Measurements from ENCODE around the gene GALC.

The GALC gene

DNA sequence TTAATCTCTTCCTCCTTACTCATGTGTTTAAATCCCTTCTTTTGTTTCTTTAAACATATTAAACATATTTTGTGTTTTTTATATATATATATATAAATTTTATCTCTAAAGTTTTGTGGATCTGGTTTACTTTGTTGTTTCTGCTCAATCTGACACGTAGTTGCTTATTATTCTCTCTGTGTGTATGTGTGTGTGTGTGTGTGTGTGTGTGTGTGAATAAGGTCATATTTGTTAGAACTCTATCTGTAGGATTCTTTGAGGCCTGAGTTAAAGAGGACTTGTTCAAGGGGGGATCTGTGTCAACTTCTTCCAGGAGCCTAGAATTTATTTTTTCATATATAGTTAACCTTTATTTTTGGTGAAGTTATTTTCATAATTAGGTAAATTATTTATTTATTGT, 14.6 kb upstream of the GALC start:
- no peak overlapping the region for H3K4me3 ChIP-seq (ENCODE audit: low read depth in 1 of 2, low read length in 2 of 2)
- no peaks in the 10 kb centered on the region for H3K9me3 ChIP-seq (ENCODE audit: insufficient read depth, low read length, severe bottlenecking)
- H3K4me2 ChIP-seq (ENCODE audit: insufficient read depth, low read length) = peak overlapping the region; percentile 18; the same call in 1 of the 2 replicates
- TF ChIP-seq EZH2 (IDR thresholded peaks at IDR 0.05; ENCODE audit: borderline replicate concordance, low read depth, low read length, severe bottlenecking) = no peak
- TF ChIP-seq, protein P1, sequence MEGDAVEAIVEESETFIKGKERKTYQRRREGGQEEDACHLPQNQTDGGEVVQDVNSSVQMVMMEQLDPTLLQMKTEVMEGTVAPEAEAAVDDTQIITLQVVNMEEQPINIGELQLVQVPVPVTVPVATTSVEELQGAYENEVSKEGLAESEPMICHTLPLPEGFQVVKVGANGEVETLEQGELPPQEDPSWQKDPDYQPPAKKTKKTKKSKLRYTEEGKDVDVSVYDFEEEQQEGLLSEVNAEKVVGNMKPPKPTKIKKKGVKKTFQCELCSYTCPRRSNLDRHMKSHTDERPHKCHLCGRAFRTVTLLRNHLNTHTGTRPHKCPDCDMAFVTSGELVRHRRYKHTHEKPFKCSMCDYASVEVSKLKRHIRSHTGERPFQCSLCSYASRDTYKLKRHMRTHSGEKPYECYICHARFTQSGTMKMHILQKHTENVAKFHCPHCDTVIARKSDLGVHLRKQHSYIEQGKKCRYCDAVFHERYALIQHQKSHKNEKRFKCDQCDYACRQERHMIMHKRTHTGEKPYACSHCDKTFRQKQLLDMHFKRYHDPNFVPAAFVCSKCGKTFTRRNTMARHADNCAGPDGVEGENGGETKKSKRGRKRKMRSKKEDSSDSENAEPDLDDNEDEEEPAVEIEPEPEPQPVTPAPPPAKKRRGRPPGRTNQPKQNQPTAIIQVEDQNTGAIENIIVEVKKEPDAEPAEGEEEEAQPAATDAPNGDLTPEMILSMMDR (IDR thresholded peaks at IDR 0.05; ENCODE audit: borderline replicate concordance, extremely low read depth, low read length, poor library complexity, severe bottlenecking) = no peak
- H3K79me2 ChIP-seq (ENCODE audit: insufficient read depth, low read length) = peaks cover 24% of the 10 kb centered on the region
- no peak overlapping the region for H2AFZ ChIP-seq (ENCODE audit: low read depth, low read length)
- no peaks in the 10 kb centered on the region for H4K20me1 ChIP-seq (ENCODE audit: insufficient read depth, low read length)
- no peaks in the 10 kb centered on the region for H3K27me3 ChIP-seq (ENCODE audit: insufficient read depth, low read length, poor library complexity)
- no peaks in the 10 kb centered on the region for H3K36me3 ChIP-seq (ENCODE audit: insufficient read depth, low read length)
- no peak overlapping the region for H3K9ac ChIP-seq (ENCODE audit: low read depth, low read length)
- no peak overlapping the region for H3K27ac ChIP-seq (ENCODE audit: low read length)
- peaks cover 57% of the 10 kb centered on the region for H3K4me1 ChIP-seq (ENCODE audit: insufficient read depth, low read length)
- no peak for DNase-seq
- no peak for ATAC-seq (ENCODE audit: insufficient read depth, low read depth)

DNA sequence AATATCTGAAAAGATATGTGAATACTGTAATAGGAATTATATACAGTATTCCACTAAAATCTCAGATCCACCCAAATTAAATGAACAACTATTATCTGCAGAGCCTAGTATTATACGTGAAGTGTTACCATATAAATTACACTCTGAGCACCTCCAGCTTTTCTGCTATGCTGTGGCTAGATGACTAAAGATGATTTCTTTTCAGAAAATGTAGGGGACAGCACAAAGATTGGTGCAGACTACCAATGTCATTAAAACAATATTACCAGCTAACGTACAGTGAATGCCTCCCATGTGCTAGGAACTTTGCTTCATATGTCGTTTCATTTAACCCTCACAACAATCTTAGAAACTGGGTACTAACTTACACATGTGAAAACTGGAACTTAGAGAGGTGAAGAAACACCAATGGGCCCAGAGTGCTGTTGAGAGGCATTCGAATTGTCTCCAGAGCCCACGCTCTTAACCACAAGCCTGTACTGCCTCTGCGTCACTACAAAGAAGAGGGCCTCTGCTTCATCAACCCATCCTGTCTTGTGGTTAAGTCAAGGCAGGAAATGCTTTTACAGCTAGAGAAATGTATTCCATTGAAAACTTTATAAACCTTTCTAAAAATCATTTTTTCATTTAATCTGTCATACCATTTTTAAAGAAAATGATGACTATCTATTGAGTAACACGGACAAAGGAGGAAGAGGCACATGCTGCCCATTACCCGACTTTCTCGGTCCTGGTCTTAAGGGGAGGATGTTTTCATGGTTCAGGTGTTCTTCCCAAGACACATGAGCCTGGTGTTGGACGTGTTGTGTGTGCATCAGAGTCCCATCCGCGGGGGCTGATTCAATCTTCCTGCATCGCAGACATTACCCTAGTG, 13.2 kb upstream of the GALC start:
- H3K4me1 ChIP-seq (ENCODE audit: insufficient read depth, low read length) = peaks cover 64% of the 10 kb centered on the region
- H4K20me1 ChIP-seq (ENCODE audit: insufficient read depth, low read length) = no peaks in the 10 kb centered on the region
- peaks cover 24% of the 10 kb centered on the region for H3K79me2 ChIP-seq (ENCODE audit: insufficient read depth, low read length)
- peak overlapping the region; percentile 8 to 57; a peak in 3 of 4 replicates for H3K4me3 ChIP-seq (ENCODE audit: low read depth in 1 of 2, low read length in 2 of 2)
- DNase-seq = peak; percentile 85
- no peaks in the 10 kb centered on the region for H3K36me3 ChIP-seq (ENCODE audit: insufficient read depth, low read length)
- peak overlapping the region; percentile 81 for H3K27ac ChIP-seq (ENCODE audit: low read length)
- H3K4me2 ChIP-seq (ENCODE audit: insufficient read depth, low read length) = peak overlapping the region; percentile 79
- peak; percentile 95 for ATAC-seq (ENCODE audit: insufficient read depth, low read depth)
- no peaks in the 10 kb centered on the region for H3K27me3 ChIP-seq (ENCODE audit: insufficient read depth, low read length, poor library complexity)
- no peaks in the 10 kb centered on the region for H3K9me3 ChIP-seq (ENCODE audit: insufficient read depth, low read length, severe bottlenecking)
- H3K9ac ChIP-seq (ENCODE audit: low read depth, low read length) = peak overlapping the region; percentile 50
- TF ChIP-seq EZH2 (IDR thresholded peaks at IDR 0.05; ENCODE audit: borderline replicate concordance, low read depth, low read length, severe bottlenecking) = no peak
- TF ChIP-seq, protein P1 (IDR thresholded peaks at IDR 0.05; ENCODE audit: borderline replicate concordance, extremely low read depth, low read length, poor library complexity, severe bottlenecking) = no peak
- peak overlapping the region; percentile 55 for H2AFZ ChIP-seq (ENCODE audit: low read depth, low read length)

- Histone ChIP-seq H3K79me2 (ENCODE audit: insufficient read depth, low read length) (peaks cover 24% of the 10 kb centered on the region), H3K4me1 (ENCODE audit: insufficient read depth, low read length) (peaks cover 64% of the 10 kb centered on the region), H3K4me2 (ENCODE audit: insufficient read depth, low read length) (peak within 1 kb of the TSS; percentile 79), H3K27ac (ENCODE audit: low read length) (peak within 1 kb of the TSS; percentile 81), H3K4me3 (ENCODE audit: low read depth in 1 of 2, low read length in 2 of 2) (peak within 1 kb of the TSS; percentile 5 to 57; a peak in 3 of 4 replicates), H4K20me1 (ENCODE audit: insufficient read depth, low read length) (no peaks in the 10 kb centered on the region), H3K9ac (ENCODE audit: low read depth, low read length) (peak within 1 kb of the TSS; percentile 50), H3K9me3 (ENCODE audit: insufficient read depth, low read length, severe bottlenecking) (no peaks in the 10 kb centered on the region), H3K27me3 (ENCODE audit: insufficient read depth, low read length, poor library complexity) (no peaks in the 10 kb centered on the region), H3K36me3 (ENCODE audit: insufficient read depth, low read length) (no peaks in the 10 kb centered on the region), H2AFZ (ENCODE audit: low read depth, low read length) (no peak within 1 kb of the TSS)
- TF ChIP-seq, protein P1 (IDR thresholded peaks at IDR 0.05; ENCODE audit: borderline replicate concordance, extremely low read depth, low read length, poor library complexity, severe bottlenecking) = no peak
- no peak for TF ChIP-seq EZH2 (IDR thresholded peaks at IDR 0.05; ENCODE audit: borderline replicate concordance, low read depth, low read length, severe bottlenecking)
- ATAC-seq (ENCODE audit: insufficient read depth, low read depth) (peak; percentile 63), DNase-seq (peak; percentile 61)
Observed at GRCh38 chr14:88005050-88005481, 12.1 kb upstream of the GALC start, which contains the start of gene GPR65. Gene GPR65 (plus strand): TSS chr14:88005135. CDS start chr14:88010848, 5,713 bp downstream.

Data from DND-41 (cell line).